Gastrocnemius medialis (tissue), 4 donors: ENCODE data around the gene TAS2R9.

ENCODE experiments used
- POLR2A ChIP-seq, 2 donors: fragments of 450-650 bp; IDR thresholded peaks; one replicate each; pipeline ENCODE4 v1.6.1; 2017; ENCODE audit warnings: antibody characterized with exemption in 2 of 2, mild to moderate bottlenecking in 2 of 2, moderate library complexity in 2 of 2
- TF ChIP-seq, protein P1 (sequence below), 5 experiments: fragments of 450-650 bp in 3 of 5; fragments of 200-600 bp in 2 of 5; sonication (generic) in 2 of 5; IDR thresholded peaks in 4 of 5; conservative IDR thresholded peaks in 1 of 5; 1 replicate in 4 of 5; 2 replicates in 1 of 5; pipeline ENCODE4 v1.5.1; 2016 to 2019; ENCODE audit warnings: antibody characterized with exemption in 5 of 5, mild to moderate bottlenecking in 3 of 5, moderate library complexity in 3 of 5

DNA sequence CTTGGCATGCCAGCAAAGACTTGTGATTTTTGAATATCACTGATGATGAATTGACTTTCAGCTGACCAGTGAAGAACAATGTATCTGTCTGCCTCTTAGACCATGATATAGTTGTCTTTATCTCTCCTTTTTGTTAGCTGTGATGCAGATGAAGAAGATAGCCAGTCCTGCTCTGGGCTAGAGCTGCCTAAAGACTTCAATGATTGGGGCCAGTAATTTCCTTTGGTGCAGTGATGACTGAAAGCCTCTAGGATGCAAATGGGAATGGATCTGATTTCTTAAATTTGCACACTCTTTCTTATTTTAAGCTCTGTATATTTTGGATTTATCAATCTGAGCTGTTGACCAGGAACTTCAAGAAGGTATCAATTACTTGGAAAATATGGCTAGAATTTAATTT, at the start of gene TAS2R9:
- TF ChIP-seq, protein P1, sequence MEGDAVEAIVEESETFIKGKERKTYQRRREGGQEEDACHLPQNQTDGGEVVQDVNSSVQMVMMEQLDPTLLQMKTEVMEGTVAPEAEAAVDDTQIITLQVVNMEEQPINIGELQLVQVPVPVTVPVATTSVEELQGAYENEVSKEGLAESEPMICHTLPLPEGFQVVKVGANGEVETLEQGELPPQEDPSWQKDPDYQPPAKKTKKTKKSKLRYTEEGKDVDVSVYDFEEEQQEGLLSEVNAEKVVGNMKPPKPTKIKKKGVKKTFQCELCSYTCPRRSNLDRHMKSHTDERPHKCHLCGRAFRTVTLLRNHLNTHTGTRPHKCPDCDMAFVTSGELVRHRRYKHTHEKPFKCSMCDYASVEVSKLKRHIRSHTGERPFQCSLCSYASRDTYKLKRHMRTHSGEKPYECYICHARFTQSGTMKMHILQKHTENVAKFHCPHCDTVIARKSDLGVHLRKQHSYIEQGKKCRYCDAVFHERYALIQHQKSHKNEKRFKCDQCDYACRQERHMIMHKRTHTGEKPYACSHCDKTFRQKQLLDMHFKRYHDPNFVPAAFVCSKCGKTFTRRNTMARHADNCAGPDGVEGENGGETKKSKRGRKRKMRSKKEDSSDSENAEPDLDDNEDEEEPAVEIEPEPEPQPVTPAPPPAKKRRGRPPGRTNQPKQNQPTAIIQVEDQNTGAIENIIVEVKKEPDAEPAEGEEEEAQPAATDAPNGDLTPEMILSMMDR (IDR thresholded peaks at IDR 0.05 in 4 of 5, conservative IDR thresholded peaks at IDR 0.05 in 1 of 5): no peak
- no peak for TF ChIP-seq POLR2A (IDR thresholded peaks at IDR 0.05)
